Fibroblast of lung (primary cell): Measurements from ENCODE around the gene ADCK1.

ENCODE experiments used
- CTCF ChIP-seq, 2 donors: IDR thresholded peaks in 1 of 2; conservative IDR thresholded peaks in 1 of 2; 1 replicate in 1 of 2; 2 replicates in 1 of 2; pipeline ENCODE4 v1.5.1; 2011 to 2012; ENCODE audit warnings: low read length in 2 of 2, control low read depth in 1 of 2, inconsistent platforms in 1 of 2, low read depth in 1 of 2, mild to moderate bottlenecking in 1 of 2
- EZH2 ChIP-seq: IDR thresholded peaks from 2 replicates; pipeline ENCODE4 v1.5.1; 2012; ENCODE audit warnings: low read length, control low read depth, mild to moderate bottlenecking; ENCODE audit errors: missing control alignments

- no peak for TF ChIP-seq CTCF (conservative IDR thresholded peaks at IDR 0.05 in 1 of 2, IDR thresholded peaks at IDR 0.05 in 1 of 2; ENCODE audit: low read depth in 1 of 2, low read length in 2 of 2)
- no peak for TF ChIP-seq EZH2
Observed at GRCh38 chr14:77822741-77823140, 22.8 kb downstream of the ADCK1 start.
